Breast epithelium (tissue), 4 donors: ENCODE data around the gene SRRM3. TPM values are rescaled to one million over a fixed set of nuclear protein-coding genes. Genes with fewer than 3 reads are reported as not detected.

ENCODE experiments used
- DNase-seq, 2 donors: peaks; one replicate each; pipeline ENCODE4 v3.0.0-alpha.2; 2019; ENCODE audit warnings: low spot score in 2 of 2
- H3K27ac ChIP-seq, 2 donors: fragments of 200-600 bp; sonication (generic) in 1 of 2; one replicate each; pipeline ENCODE4 v1.5.1; 2016 to 2019; ENCODE audit warnings: mild to moderate bottlenecking in 1 of 2
- H3K27me3 ChIP-seq, 2 donors: fragments of 200-600 bp; sonication (generic) in 1 of 2; one replicate each; pipeline versions ENCODE4 v1.5.1 to v1.6.0; 2017 to 2019; ENCODE audit warnings: control low read depth in 1 of 2, mild to moderate bottlenecking in 1 of 2
- H3K36me3 ChIP-seq: fragments of 200-600 bp; one replicate; pipeline ENCODE4 v1.5.1; 2019
- H3K4me1 ChIP-seq, 2 donors: fragments of 200-600 bp; sonication (generic); one replicate each; pipeline ENCODE4 v1.5.1; 2016 to 2019; ENCODE audit warnings: control low read depth in 1 of 2
- H3K4me3 ChIP-seq, 3 donors: fragments of 200-600 bp; sonication (generic); 1 replicate in 2 of 3; 2 replicates in 1 of 3; pipeline ENCODE4 v1.5.1; 2016 to 2019; ENCODE audit warnings: mild to moderate bottlenecking in 3 of 3, moderate library complexity in 2 of 3
- H3K9me3 ChIP-seq, 2 donors: fragments of 200-600 bp; sonication (generic) in 1 of 2; one replicate each; pipeline ENCODE4 v1.5.1; 2016 to 2019; ENCODE audit warnings: control low read depth in 1 of 2
- POLR2A ChIP-seq: fragments of 450-650 bp; IDR thresholded peaks from one replicate; pipeline ENCODE4 v1.6.1; 2016; ENCODE audit warnings: antibody characterized with exemption, mild to moderate bottlenecking, moderate library complexity
- POLR2AphosphoS5 ChIP-seq, 3 donors: sonication (generic); formaldehyde crosslinking; IDR thresholded peaks; one replicate each; pipeline ENCODE4 v1.6.1; 2017; ENCODE audit warnings: antibody characterized with exemption in 3 of 3
- intact Hi-C: fragments of 100-400 bp; cut with DNase I; formaldehyde crosslinking; loops from one replicate; pipeline ENCODE4 v1.15.1; 2023; ENCODE audit warnings: low total_unique reads
- total RNA-seq, 3 donors: library from RNA; depleted of rRNA; stranded (reverse); fragments of >200 nt; gene quantifications; one replicate each; pipeline ENCODE4 v1.1.0, GENCODE V29; 2016
- TF ChIP-seq, protein P1 (sequence below), 3 donors: fragments of 450-650 bp; IDR thresholded peaks; one replicate each; pipeline ENCODE4 v1.5.1; 2016 to 2017; ENCODE audit warnings: antibody characterized with exemption in 3 of 3, mild to moderate bottlenecking in 3 of 3, moderate library complexity in 3 of 3

SRRM3 gene
- total RNA-seq, 3 donors from 2014 or later: 3.4 to 7.9 (median 3.4) TPM

DNA sequence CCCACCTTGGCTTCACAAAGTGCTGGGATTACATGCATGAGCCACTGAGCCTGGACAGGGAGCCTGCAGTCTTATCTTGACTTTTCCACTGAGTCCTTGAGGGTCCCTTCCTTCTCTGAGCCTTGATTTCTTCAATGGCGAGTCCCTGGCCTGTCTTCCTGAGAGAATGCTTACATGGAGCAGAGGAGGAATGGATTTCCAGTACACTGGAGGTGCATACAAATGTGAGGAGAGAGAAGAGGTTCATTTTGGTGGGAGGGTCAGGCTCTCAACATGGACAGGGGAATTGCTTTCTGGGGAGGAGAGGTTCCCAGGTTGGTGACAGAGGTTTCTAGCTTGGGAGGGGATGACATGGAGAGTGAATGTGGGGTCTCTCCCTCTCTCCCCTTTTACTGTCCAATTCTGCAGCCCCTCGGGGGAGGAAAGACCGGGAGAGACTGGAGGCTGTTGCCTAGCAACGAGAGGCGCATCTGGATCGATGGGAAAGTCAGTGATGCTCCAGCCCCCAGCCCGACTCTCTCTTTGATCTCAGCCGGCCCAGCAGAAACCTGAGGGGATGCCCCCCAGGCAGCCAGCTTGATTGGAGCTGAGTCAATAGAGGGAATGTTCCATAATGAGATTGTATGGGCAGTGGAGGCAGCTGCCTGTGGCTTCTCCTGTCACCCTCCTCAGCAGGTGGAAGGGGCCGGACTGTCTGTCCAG is 14.8 kb downstream of the SRRM3 start:
- TF ChIP-seq POLR2AphosphoS5 (IDR thresholded peaks at IDR 0.05): no peak
- TF ChIP-seq, protein P1, sequence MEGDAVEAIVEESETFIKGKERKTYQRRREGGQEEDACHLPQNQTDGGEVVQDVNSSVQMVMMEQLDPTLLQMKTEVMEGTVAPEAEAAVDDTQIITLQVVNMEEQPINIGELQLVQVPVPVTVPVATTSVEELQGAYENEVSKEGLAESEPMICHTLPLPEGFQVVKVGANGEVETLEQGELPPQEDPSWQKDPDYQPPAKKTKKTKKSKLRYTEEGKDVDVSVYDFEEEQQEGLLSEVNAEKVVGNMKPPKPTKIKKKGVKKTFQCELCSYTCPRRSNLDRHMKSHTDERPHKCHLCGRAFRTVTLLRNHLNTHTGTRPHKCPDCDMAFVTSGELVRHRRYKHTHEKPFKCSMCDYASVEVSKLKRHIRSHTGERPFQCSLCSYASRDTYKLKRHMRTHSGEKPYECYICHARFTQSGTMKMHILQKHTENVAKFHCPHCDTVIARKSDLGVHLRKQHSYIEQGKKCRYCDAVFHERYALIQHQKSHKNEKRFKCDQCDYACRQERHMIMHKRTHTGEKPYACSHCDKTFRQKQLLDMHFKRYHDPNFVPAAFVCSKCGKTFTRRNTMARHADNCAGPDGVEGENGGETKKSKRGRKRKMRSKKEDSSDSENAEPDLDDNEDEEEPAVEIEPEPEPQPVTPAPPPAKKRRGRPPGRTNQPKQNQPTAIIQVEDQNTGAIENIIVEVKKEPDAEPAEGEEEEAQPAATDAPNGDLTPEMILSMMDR (IDR thresholded peaks at IDR 0.05): no peak
- no peak for TF ChIP-seq POLR2A
- peaks cover 0 to 28% of the 10 kb centered on the region in 2 donors for H3K27me3 ChIP-seq

DNA sequence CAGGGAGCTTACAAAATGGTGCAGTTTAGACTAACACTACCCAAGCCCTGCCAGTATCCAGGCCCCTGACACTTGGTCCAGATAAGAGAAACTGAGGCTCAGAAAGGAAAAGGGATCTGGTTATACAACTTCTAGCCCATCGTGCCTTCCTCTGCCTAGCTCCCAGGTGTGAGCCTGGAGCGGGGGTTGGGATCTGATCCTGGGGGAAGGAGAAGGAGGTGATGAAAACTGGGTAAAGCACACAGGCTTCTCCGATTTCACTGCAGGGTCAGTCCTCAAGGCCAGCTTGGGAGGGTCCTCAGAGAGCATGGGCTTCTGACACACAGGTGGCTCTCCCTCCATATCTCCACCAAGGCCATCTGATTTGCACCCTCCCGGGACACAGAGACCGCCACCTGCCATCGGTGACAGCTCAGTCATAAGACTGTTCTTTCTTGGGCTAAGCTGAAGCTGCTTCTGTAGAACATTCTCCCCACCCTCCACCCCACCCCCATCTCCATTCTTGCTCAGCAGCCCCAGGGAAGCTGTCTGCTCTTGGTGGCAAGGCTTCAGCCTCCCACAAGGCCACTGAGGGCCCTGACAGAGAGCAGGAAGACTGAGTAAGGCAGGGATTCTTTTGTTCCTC is 16.4 kb downstream of the SRRM3 start:
- Histone ChIP-seq H3K4me3 (no peak overlapping the region), H3K9me3 (no peaks in the 10 kb centered on the region), H3K27ac (no peak overlapping the region), H3K4me1 (no peaks in the 10 kb centered on the region), H3K27me3 (peaks cover 0 to 28% of the 10 kb centered on the region in 2 donors), H3K36me3 (no peaks in the 10 kb centered on the region)
- intact Hi-C loops: no loop called here
- TF ChIP-seq POLR2A (no peak), POLR2AphosphoS5 (IDR thresholded peaks at IDR 0.05) (no peak)
- TF ChIP-seq, protein P1 (IDR thresholded peaks at IDR 0.05): no peak
- no peak for DNase-seq

More for the DNA sequence above, 14.8 kb downstream of the SRRM3 start:
- Histone ChIP-seq H3K36me3 (no peaks in the 10 kb centered on the region), H3K4me3 (no peak overlapping the region), H3K27ac (no peak overlapping the region), H3K9me3 (no peaks in the 10 kb centered on the region), H3K4me1 (no peaks in the 10 kb centered on the region)
- intact Hi-C loops: no loop called here
- no peak for DNase-seq

DNA sequence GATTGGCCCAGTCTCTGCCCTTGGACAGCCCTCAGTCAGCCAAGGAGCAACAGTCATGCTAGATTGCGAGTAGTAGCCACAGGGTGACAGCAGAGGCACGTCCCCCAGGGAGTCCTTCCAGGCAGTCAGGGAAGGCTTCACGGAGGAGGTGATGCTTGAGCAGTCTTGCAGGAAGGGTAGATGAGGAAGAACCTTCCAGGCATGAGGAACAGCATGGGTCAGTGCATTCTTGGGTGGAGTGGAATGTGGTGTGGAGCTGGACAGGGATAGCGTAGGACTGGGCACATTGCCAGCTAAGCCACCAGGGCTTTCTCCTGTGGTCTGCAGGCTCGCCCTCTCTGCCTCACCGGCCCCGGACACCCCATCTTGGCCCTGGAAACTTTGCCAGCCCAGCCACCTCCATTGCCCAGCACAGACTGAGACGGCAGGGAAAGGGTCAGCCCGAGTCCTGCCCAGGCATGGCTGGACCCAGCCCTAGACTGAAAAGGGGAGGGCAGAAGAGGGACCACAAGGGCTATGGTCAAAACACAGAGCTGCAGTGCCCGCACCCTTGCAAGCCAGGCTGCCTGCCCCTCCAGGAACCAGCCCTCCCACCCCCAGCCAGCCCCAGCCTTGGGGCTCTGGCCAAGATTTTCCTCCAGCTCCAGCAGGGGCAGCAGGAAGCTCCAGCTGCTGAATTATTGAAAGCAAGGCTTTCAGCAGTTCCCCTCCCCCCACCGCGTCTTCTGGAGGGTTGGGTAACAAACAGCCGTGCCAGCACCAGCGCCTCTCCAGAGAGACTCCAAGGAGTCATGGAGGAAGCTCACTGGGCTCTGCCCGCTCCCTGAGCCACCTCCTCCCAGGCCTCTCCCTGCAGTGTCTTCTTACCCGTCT is 18.7 kb downstream of the SRRM3 start:
- Histone ChIP-seq H3K36me3 (no peaks in the 10 kb centered on the region), H3K9me3 (no peaks in the 10 kb centered on the region), H3K4me1 (no peaks in the 10 kb centered on the region), H3K27ac (no peak overlapping the region), H3K4me3 (no peak overlapping the region), H3K27me3 (peaks cover 0 to 41% of the 10 kb centered on the region in 2 donors)
- no peak for DNase-seq
- intact Hi-C loops: no loop called here
- TF ChIP-seq POLR2AphosphoS5 (IDR thresholded peaks at IDR 0.05) (no peak), POLR2A (no peak)
- TF ChIP-seq, protein P1 (IDR thresholded peaks at IDR 0.05): no peak

DNA sequence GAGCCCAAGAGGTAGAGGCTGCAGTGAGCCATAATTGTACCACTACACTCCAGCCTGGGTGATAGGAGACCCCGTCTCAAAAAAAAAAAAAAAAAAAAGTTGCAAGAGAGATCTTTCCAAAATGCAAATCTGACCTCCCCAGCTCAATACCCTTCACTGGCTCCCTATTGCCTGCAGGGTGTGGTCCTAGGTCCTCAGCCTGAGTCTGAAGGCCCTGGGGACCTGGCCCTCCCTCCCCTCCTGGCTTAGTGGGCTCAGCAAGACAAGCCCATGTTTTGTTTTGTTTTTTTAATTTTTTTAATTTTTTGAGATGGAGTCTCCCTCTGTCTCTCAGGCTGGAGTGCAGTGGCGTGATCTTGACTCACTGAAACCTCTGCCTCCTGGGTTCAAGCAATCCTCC is 20.6 kb downstream of the SRRM3 start:
- H3K27me3 ChIP-seq: peaks cover 0 to 43% of the 10 kb centered on the region in 2 donors
- H3K4me3 ChIP-seq: no peak overlapping the region
- H3K36me3 ChIP-seq: no peaks in the 10 kb centered on the region
- H3K9me3 ChIP-seq: no peaks in the 10 kb centered on the region
- no peaks in the 10 kb centered on the region for H3K4me1 ChIP-seq
- H3K27ac ChIP-seq: no peak overlapping the region
- DNase-seq: no peak
- intact Hi-C loops: no loop called here
- no peak for TF ChIP-seq POLR2AphosphoS5 (IDR thresholded peaks at IDR 0.05)
- TF ChIP-seq, protein P1 (IDR thresholded peaks at IDR 0.05): no peak
- no peak for TF ChIP-seq POLR2A
